Neural cell (in vitro differentiated cells): ENCODE measurements around the gene UNC5C.

Source experiments
- CTCF ChIP-seq: fragments of 450-650 bp; IDR thresholded peaks from 2 replicates; pipeline ENCODE4 v1.5.1; 2014; ENCODE audit warnings: antibody characterized with exemption, mild to moderate bottlenecking, moderate library complexity; ENCODE audit not compliant: poor library complexity, severe bottlenecking
- POLR2AphosphoS5 ChIP-seq: IDR thresholded peaks from 2 replicates; pipeline ENCODE4 v1.6.1; 2012

GRCh38 chr4:95361696-95361965, 187.1 kb downstream of the UNC5C start:
- TF ChIP-seq CTCF (no peak), POLR2AphosphoS5 (no peak)
